Activated CD8-positive, alpha-beta T cell treated with anti-CD3 and anti-CD28 coated beads for 36 hours (primary cell): ENCODE data around the gene ITSN1. TPM values are rescaled to one million over a fixed set of nuclear protein-coding genes. Genes with fewer than 3 reads are reported as not detected.

ENCODE experiments used
- ATAC-seq: fragments of 200-7000 bp; cut with Tn5 transposase; one replicate; pipeline ENCODE4 v1.10.0; 2021; ENCODE audit warnings: mild to moderate bottlenecking, moderate library complexity
- CTCF ChIA-PET: fragments of 350-600 bp; sonication (Branson Sonifier 250); formaldehyde crosslinking; loops from one replicate; lab custom pipeline; 2021; ENCODE audit warnings: antibody characterized with exemption; lab: Charles Lee
- POLR2A ChIA-PET: fragments of 350-600 bp; sonication (Branson Sonifier 250); formaldehyde crosslinking; loops from one replicate; lab custom pipeline; 2021; ENCODE audit warnings: antibody characterized with exemption; lab: Charles Lee
- DNase-seq: peaks from one replicate; pipeline ENCODE4 v3.0.0-alpha.2; 2020
- H3K27ac Mint-ChIP-seq: one replicate; pipeline ENCODE4 v1.8.0; 2021; ENCODE audit warnings: mild to moderate bottlenecking, mixed read lengths
- H3K27me3 Mint-ChIP-seq: one replicate; pipeline ENCODE4 v1.8.0; 2021; ENCODE audit warnings: mixed read lengths
- H3K36me3 Mint-ChIP-seq: one replicate; pipeline ENCODE4 v1.8.0; 2021; ENCODE audit warnings: low read depth, mixed read lengths
- H3K4me1 Mint-ChIP-seq: one replicate; pipeline ENCODE4 v1.8.0; 2021; ENCODE audit warnings: low read depth, mixed read lengths
- H3K4me3 Mint-ChIP-seq: one replicate; pipeline ENCODE4 v1.8.0; 2021; ENCODE audit warnings: mild to moderate bottlenecking, moderate library complexity, mixed read lengths
- H3K9me3 Mint-ChIP-seq: one replicate; pipeline ENCODE4 v1.8.0; 2021; ENCODE audit warnings: mixed read lengths
- intact Hi-C: fragments of 100-400 bp; cut with micrococcal nuclease; formaldehyde crosslinking; loops from one replicate; pipeline ENCODE4 v1.10.0; 2022
- total RNA-seq, 2 experiments: library from RNA; stranded (reverse); gene quantifications; one replicate each; pipeline ENCODE4 v1.2.3, GENCODE V29; 2021
- TF ChIP-seq, protein P1 (sequence below): fragments of 200-600 bp; IDR thresholded peaks from one replicate; pipeline ENCODE4 v1.8.0; 2022; ENCODE audit warnings: antibody characterized with exemption, mild to moderate bottlenecking

The ITSN1 gene
- total RNA-seq, 2 experiments from 2014 or later: 4.4 to 4.7 TPM

DNA sequence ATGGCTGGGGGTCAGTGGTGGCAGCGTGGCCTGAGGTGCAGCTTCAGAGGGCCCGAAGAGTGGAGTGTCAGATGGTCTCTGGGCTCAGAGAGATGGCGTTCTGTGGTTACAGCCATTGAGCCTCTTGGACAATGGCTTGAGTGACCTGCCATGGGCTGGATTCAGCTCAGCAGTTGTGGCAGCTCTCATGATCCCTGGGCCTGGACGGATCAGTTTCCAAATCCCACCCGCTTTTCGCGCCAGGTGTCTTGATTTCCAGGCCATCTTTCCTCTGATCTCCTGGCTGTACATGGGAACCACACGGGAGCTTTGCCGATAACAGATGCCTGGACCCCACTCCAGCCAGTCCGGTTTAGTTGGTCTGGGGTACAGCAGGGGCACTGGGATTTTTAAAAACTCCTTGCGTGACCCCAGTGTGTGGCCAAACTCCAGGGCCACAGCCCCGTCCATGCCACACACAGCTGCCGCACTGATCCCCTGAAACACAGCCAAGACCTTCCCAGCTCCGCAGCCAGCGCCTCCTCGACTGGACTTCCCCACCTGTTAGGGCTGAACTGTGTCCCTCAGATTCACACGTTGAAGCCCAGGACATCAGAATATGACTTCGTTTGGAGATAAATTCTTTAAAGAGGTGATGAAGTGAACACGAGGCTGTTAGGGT is 205.4 kb downstream of the ITSN1 start:
- no peaks in the 10 kb centered on the region for H3K4me1 Mint-ChIP-seq
- no peak overlapping the region for H3K4me3 Mint-ChIP-seq
- no peaks in the 10 kb centered on the region for H3K9me3 Mint-ChIP-seq
- intact Hi-C loops: no loop called here
- ChIA-PET POLR2A (interaction anchor here (0.9 kb wide), 1 partner anchor 99 kb away, joined by 3 read pairs; no protein-coding TSS in a partner anchor), CTCF (no interaction called here)
- TF ChIP-seq, protein P1, sequence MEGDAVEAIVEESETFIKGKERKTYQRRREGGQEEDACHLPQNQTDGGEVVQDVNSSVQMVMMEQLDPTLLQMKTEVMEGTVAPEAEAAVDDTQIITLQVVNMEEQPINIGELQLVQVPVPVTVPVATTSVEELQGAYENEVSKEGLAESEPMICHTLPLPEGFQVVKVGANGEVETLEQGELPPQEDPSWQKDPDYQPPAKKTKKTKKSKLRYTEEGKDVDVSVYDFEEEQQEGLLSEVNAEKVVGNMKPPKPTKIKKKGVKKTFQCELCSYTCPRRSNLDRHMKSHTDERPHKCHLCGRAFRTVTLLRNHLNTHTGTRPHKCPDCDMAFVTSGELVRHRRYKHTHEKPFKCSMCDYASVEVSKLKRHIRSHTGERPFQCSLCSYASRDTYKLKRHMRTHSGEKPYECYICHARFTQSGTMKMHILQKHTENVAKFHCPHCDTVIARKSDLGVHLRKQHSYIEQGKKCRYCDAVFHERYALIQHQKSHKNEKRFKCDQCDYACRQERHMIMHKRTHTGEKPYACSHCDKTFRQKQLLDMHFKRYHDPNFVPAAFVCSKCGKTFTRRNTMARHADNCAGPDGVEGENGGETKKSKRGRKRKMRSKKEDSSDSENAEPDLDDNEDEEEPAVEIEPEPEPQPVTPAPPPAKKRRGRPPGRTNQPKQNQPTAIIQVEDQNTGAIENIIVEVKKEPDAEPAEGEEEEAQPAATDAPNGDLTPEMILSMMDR: no peak
- no peaks in the 10 kb centered on the region for H3K27me3 Mint-ChIP-seq
- no peak overlapping the region for H3K27ac Mint-ChIP-seq
- no peaks in the 10 kb centered on the region for H3K36me3 Mint-ChIP-seq
- DNase-seq (no peak), ATAC-seq (no peak)

DNA sequence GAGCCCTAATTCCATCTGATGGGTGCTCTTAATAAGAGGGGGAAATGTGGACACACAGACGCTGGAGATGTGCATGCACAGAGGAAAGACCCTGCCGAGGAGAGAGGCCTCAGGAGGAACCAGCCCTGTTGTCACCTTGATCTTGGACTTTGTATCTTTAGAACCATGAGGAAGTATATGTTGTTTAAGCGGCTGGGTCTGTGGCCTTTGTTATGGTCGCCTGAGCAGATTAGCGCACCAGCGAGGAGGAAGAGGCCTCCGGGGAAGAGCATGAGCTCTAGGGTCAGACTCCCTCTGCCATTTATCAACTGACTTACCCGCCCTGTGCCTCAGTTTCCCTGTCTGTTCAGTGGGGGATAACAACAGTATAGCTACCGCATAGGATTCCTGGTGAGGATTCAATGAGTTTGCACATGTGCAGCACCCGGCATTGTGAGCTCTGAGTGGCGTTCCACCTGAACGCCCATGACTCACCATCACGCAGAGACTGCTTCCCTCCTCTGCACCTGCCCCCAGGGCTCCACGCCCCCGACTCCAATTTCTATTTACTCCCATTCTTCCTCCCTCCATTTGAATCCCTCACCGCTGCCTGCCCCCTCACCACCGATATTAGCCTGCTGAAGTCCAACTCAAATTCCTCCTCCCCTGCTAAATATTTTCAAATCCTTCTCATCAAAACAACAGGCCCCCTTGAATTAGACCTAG is 206.1 kb downstream of the ITSN1 start:
- DNase-seq: no peak
- no peaks in the 10 kb centered on the region for H3K9me3 Mint-ChIP-seq
- no peak overlapping the region for H3K4me3 Mint-ChIP-seq
- POLR2A ChIA-PET: no interaction called here
- H3K4me1 Mint-ChIP-seq: no peaks in the 10 kb centered on the region
- H3K36me3 Mint-ChIP-seq: no peaks in the 10 kb centered on the region
- TF ChIP-seq, protein P1: no peak
- intact Hi-C loops: no loop called here
- H3K27me3 Mint-ChIP-seq: no peaks in the 10 kb centered on the region
- H3K27ac Mint-ChIP-seq: no peak overlapping the region
- ATAC-seq: no peak
- CTCF ChIA-PET: no interaction called here

DNA sequence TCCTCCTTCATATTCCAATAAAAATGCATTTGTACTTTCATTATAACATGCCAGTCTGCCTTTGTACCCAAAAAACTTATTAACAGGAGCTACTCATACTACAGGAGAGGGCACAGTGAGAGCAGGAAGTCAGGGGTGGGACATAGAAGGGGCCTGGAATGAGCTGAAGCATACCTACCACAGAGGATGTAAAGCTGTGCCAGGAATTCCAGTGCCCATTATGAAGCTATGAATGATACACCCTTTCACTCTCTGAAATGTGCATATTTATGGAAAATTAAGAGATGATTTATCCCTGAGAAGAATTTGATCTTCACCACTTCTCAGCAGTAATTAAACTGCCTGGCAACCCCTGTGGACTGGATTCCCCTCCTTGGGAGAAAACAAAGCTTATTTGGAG is 207.5 kb downstream of the ITSN1 start:
- ChIA-PET POLR2A (no interaction called here), CTCF (interaction anchor here (0.8 kb wide), 1 partner anchor 9 kb away, joined by 3 read pairs; no protein-coding TSS in a partner anchor)
- DNase-seq: no peak
- TF ChIP-seq, protein P1: no peak
- intact Hi-C loops: no loop called here
- H3K36me3 Mint-ChIP-seq: no peaks in the 10 kb centered on the region
- H3K27me3 Mint-ChIP-seq: no peaks in the 10 kb centered on the region
- H3K4me3 Mint-ChIP-seq: no peak overlapping the region
- no peak overlapping the region for H3K27ac Mint-ChIP-seq
- no peak for ATAC-seq
- H3K9me3 Mint-ChIP-seq: no peaks in the 10 kb centered on the region
- no peaks in the 10 kb centered on the region for H3K4me1 Mint-ChIP-seq

DNA sequence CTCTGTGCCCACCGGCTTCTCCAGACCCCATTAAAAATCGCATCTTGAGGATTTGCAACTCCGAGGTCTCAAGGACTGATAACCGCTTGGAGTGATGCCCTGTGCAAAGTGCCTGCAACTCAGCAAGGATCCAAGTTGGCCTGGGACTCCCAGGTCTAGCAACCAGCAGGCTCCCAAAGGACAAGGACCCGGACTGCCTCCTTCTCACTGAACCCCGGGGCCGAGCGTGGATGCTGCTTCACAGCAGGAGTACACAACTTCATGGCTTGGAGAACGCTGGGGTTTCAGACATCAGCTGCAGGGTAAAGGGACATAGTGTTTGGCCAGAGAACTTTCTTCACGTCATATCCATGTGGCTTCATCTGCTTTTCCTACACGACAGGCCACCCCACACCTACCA is 208.1 kb downstream of the ITSN1 start:
- Mint-ChIP-seq H3K36me3 (no peaks in the 10 kb centered on the region), H3K27ac (no peak overlapping the region), H3K9me3 (no peaks in the 10 kb centered on the region), H3K4me3 (no peak overlapping the region), H3K4me1 (no peaks in the 10 kb centered on the region), H3K27me3 (no peaks in the 10 kb centered on the region)
- intact Hi-C loops: no loop called here
- DNase-seq (no peak), ATAC-seq (no peak)
- TF ChIP-seq, protein P1: no peak
- CTCF ChIA-PET: no interaction called here
- POLR2A ChIA-PET: no interaction called here

DNA sequence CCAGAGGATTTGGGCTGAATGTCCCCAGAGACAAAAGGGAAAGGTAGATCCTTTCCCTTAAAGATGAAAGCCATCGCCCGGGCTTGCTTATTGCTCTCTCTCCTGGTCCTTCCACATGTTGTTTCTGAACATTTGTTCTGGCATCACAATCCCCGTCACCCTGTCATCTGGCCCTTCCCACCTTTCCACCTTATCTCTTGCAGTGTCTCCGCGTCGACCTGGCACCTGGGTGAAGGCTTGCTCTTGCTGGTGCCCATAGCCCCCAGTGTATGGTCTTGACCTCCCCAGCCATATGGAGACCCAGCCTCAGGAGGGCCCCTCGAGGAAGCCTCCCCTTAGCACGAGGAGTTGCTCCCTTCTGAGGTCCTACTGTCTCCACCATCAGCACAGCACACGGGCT is 208.7 kb downstream of the ITSN1 start:
- CTCF ChIA-PET: no interaction called here

More for the DNA sequence above, 208.7 kb downstream of the ITSN1 start:
- Mint-ChIP-seq H3K4me1 (no peaks in the 10 kb centered on the region), H3K4me3 (no peak overlapping the region), H3K9me3 (no peaks in the 10 kb centered on the region), H3K27ac (no peak overlapping the region), H3K27me3 (no peaks in the 10 kb centered on the region), H3K36me3 (no peaks in the 10 kb centered on the region)
- DNase-seq: no peak
- POLR2A ChIA-PET: no interaction called here
- TF ChIP-seq, protein P1: no peak
- no peak for ATAC-seq
- intact Hi-C loops: no loop called here
